Pancreas (tissue), 10 donors: ENCODE results near the gene IRF1. TPM values are rescaled to one million over a fixed set of nuclear protein-coding genes. Genes with fewer than 3 reads are reported as not detected.
"Not testable (repeated sequence)": the region's sequence is repeated elsewhere in the genome, so short reads cannot be mapped to it uniquely, and the experiment has no call there.

Experiments used
- ATAC-seq, 4 donors: fragments of 200-7000 bp; cut with Tn5 transposase; one replicate each; pipeline versions ENCODE4 v1.8.0 to v1.9.1; 2020; ENCODE audit warnings: mild to moderate bottlenecking in 4 of 4, moderate library complexity in 4 of 4
- DNase-seq, 6 donors: peaks; one replicate each; pipeline ENCODE4 v3.0.0-alpha.2; 2020
- FAIRE-seq: peaks from 2 replicates; lab custom pipeline; 2012; peaks lifted over from hg19 to GRCh38; lab: Jason Lieb, UNC
- H3K27ac ChIP-seq, 4 donors: fragments of 200-600 bp; sonication (generic); 1 replicate in 3 of 4; 2 replicates in 1 of 4; pipeline versions ENCODE4 v1.5.0 to v1.8.0; 2020
- H3K27me3 ChIP-seq, 4 donors: fragments of 200-600 bp; one replicate each; pipeline ENCODE4 v1.8.0; 2021
- H3K36me3 ChIP-seq, 3 donors: fragments of 200-600 bp; sonication (generic) in 1 of 3; one replicate each; pipeline versions ENCODE4 v1.5.0 to v1.8.0; 2020 to 2021
- H3K4me1 ChIP-seq, 3 donors: fragments of 200-600 bp; one replicate each; pipeline ENCODE4 v1.8.0; 2021
- H3K4me3 ChIP-seq, 4 donors: fragments of 200-600 bp; sonication (generic) in 2 of 4; one replicate each; pipeline versions ENCODE4 v1.5.0 to v1.8.0; 2020 to 2021
- H3K9me3 ChIP-seq, 4 donors: fragments of 200-600 bp; one replicate each; pipeline ENCODE4 v1.8.0; 2021
- WGBS, 2 donors: extraction: QIAGEN DNeasy Blood & Tissue Kit; methylation state at CpG; one replicate each; pipeline ENCODE4 v1.1.7; 2013; 5-methylcytosine and 5-hydroxymethylcytosine counted together
- intact Hi-C, 3 donors: fragments of 100-400 bp; cut with DNase I; formaldehyde crosslinking; loops; one replicate each; pipeline versions ENCODE4 v1.11.1 to v1.14.2; 2022
- polyA plus RNA-seq, 2 donors: library from polyadenylated mRNA; stranded (reverse); fragments of 200-250 nt; gene quantifications; one replicate each; pipeline ENCODE4 v1.2.3, GENCODE V29; 2013
- total RNA-seq, 6 donors: library from RNA; stranded (reverse); fragmentation: NEBNext Ultra II Directional in 4 of 6; extraction: Animal tissue kit (Norgen Biotek cat#: 25700) in 4 of 6; gene quantifications; one replicate each; pipeline versions ENCODE4 v1.2.1 to v1.2.4, GENCODE V29; 2021 to 2023
- TF ChIP-seq, protein P1 (sequence below), 4 donors: fragments of 200-600 bp; sonication (generic) in 3 of 4; IDR thresholded peaks; one replicate each; pipeline versions ENCODE4 v1.5.0 to v1.8.0; 2021; ENCODE audit warnings: antibody characterized with exemption in 4 of 4
- donor health status: healthy with polysubstance abuse.
- donor health status: DM: no; HTN: no; CAD: no; lungs with moderate emphysema.
- donor health status: DM: no; HTN: no; CAD: no.
- donor health status: control.
- donor health status: control.
- donor health status: Bipolar disorder and iron deficiency.
- donor health status: DM: yes; HTN: yes; CAD: no.
- donor health status: DM: no; HTN: no; CAD: no.
- donor health status: DM: no; HTN: no; CAD: no.
- donor health status: DM: yes; HTN: yes; CAD: no.

The IRF1 gene
- total and polyA plus RNA-seq, 8 donors = 7.0 to 30.8 (median 11.1) TPM

DNA sequence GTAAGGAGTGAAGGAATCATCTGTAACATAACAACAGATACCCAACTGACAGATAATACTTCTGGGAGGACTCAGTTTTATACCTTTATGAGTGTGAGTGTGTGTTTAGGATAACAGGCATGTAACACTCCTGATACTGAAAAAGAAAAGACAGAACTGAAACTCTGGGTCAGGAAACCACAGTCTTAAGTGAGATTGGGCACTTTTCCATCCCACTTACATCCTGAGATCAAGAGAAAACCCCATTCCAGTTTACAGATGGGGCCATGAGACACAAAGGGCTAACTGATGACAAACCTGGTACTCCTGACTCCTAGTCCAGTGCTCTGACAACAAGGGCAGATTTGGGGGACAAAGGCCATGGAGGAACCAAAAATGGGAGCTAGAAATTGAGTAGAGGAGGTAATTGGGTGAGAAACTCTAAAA lies 34.7 kb upstream of the IRF1 start:
- H3K4me1 ChIP-seq = no peaks in the 10 kb centered on the region
- no peak overlapping the region for H3K27ac ChIP-seq
- no peaks in the 10 kb centered on the region for H3K9me3 ChIP-seq
- no peaks in the 10 kb centered on the region for H3K27me3 ChIP-seq
- H3K36me3 ChIP-seq = no peaks in the 10 kb centered on the region
- no peak for DNase-seq
- ATAC-seq = no peak
- TF ChIP-seq, protein P1, sequence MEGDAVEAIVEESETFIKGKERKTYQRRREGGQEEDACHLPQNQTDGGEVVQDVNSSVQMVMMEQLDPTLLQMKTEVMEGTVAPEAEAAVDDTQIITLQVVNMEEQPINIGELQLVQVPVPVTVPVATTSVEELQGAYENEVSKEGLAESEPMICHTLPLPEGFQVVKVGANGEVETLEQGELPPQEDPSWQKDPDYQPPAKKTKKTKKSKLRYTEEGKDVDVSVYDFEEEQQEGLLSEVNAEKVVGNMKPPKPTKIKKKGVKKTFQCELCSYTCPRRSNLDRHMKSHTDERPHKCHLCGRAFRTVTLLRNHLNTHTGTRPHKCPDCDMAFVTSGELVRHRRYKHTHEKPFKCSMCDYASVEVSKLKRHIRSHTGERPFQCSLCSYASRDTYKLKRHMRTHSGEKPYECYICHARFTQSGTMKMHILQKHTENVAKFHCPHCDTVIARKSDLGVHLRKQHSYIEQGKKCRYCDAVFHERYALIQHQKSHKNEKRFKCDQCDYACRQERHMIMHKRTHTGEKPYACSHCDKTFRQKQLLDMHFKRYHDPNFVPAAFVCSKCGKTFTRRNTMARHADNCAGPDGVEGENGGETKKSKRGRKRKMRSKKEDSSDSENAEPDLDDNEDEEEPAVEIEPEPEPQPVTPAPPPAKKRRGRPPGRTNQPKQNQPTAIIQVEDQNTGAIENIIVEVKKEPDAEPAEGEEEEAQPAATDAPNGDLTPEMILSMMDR (IDR thresholded peaks at IDR 0.05) = no peak
- no peak overlapping the region for H3K4me3 ChIP-seq
- no peak for FAIRE-seq
- intact Hi-C loops = loop anchor here in 1 of 3 donors (10.0 kb wide), 1 partner anchor 299 kb away; no protein-coding TSS in a partner anchor

DNA sequence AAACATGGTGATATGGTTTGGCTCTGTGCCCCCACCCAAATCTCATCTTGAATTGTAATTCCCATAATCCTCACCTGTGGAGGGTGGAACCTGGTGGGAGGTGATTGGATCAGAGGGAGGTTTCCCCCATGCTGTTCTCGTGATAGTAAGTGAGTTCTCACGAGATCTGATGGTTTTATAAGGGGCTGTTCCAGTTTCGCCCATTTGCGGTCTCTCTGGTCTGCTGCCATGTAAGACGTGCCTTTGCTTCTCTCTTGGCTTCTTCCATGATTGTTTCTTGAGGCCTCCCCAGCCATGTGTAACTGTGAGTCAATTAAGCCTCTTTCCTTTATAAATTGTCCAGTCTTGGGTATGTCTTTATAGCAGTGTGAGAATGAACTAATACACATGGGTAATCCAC lies 34.3 kb upstream of the IRF1 start:
- 83 to 87% methylated on average over 5 of the region's 5 CpGs for WGBS, 2 donors
- intact Hi-C loops = loop anchor here in 1 of 3 donors (10.0 kb wide), 1 partner anchor 300 kb away; no protein-coding TSS in a partner anchor
- H3K27ac ChIP-seq, DNase-seq, H3K4me1 ChIP-seq, H3K9me3 ChIP-seq, H3K4me3 ChIP-seq, H3K36me3 ChIP-seq, ATAC-seq, H3K27me3 ChIP-seq, FAIRE-seq: not testable (repeated sequence)

GRCh38 chr5:132522067-132522466 lies 31.5 kb upstream of the IRF1 start:
- H3K9me3 ChIP-seq, H3K4me1 ChIP-seq, ATAC-seq, H3K36me3 ChIP-seq, FAIRE-seq, DNase-seq, H3K27ac ChIP-seq, H3K27me3 ChIP-seq, H3K4me3 ChIP-seq: not testable (repeated sequence)
- intact Hi-C loops = loop anchor here in 1 of 3 donors (10.0 kb wide), 1 partner anchor 303 kb away; no protein-coding TSS in a partner anchor
- 90 to 100% methylated on average over 1 of the region's 1 CpG for WGBS, 2 donors

DNA sequence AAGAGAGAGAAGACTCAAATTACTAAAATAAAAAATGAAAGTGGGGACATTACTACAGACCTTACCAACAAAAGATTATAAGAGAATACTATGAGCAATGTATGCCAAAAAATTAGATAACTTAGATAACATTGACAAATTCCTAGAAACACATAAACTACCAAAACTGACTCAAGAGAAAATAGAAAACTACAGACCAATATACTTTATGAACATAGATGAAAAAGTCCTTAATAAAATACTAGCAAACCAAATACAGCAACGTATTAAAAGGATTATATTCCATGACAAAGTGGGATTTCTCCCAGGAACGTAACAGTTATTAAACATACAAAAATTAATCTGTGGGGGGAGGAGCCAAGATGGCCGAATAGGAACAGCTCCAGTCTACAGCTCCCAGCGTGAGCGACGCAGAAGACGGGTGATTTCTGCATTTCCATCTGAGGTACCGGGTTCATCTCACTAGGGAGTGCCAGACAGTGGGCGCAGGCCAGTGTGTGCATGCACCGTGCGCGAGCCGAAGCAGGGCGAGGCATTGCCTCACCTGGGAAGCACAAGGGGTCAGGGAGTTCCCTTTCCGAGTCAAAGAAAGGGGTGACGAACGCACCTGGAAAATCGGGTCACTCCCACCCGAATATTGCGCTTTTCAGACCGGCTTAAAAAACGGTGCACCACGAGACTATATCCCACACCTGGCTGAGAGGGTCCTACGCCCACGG lies 23.2 kb upstream of the IRF1 start:
- H3K36me3 ChIP-seq, H3K27me3 ChIP-seq, H3K4me3 ChIP-seq, intact Hi-C loops, H3K9me3 ChIP-seq, DNase-seq, ATAC-seq, FAIRE-seq, H3K27ac ChIP-seq, H3K4me1 ChIP-seq: not testable (repeated sequence)
- 88 to 90% methylated on average over 8 to 22 of the region's 25 CpGs for WGBS, 2 donors

DNA sequence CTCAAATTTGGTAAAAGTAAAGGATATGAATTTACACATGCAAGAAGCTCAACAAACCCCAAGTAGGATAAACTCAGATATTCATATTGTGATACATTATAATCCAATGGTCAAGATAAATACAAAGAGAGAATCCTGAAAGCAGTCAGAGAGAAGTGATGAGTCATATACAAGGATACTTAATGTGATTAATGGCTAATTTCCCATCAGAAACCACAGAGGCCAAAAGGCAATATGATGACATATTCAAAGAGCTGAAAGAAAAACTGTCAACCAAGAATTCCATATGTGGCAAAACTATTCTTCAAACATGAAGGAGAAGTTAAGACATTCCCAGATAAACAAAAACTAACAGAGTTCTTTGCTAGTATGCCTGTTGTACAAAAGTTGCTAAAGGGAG lies 19.5 kb upstream of the IRF1 start:
- TF ChIP-seq, protein P1 (IDR thresholded peaks at IDR 0.05) = no peak
- Histone ChIP-seq H3K27me3 (no peaks in the 10 kb centered on the region), H3K4me3 (no peak overlapping the region), H3K36me3 (no peaks in the 10 kb centered on the region), H3K9me3 (peaks cover 0 to 4% (median 0%) of the 10 kb centered on the region in 4 donors), H3K27ac (no peak overlapping the region), H3K4me1 (no peaks in the 10 kb centered on the region)
- no peak for FAIRE-seq
- no peak for ATAC-seq
- intact Hi-C loops = no loop called here
- DNase-seq = no peak

DNA sequence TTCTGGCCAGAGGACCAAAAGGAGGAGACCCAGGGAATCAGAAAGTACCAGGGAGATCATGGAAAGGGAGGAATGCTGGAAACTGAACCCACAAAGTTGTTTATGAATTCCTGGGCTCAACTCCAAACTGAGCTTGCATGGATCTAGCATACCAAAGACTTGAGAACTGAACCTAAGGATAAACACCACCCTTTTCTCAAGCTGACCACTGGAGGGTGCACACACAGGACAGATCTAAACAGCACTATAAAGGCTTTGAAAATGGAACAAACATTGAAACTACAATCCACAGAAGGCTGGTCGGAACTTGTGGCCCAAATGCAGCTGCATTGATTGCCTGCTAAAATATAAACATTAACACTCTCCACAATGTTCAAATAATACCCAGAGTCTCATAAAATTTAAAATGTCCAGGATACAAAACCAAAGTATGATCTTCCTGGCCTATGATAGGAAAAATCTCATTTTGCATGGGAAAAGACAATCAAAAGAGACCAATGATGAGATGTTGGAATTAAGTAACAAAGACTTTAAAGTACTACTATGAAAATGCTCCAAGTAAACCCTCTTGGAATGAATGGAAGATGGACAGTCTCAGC lies 15.6 kb upstream of the IRF1 start:
- FAIRE-seq (no peak), ATAC-seq (peak in 3 of 4 donors; percentile 33 to 54 (median 52)), DNase-seq (no peak)
- TF ChIP-seq, protein P1 (IDR thresholded peaks at IDR 0.05) = peak in 3 of 4 donors; percentile 13 to 23 (median 14)
- H3K9me3 ChIP-seq = peaks cover 0 to 4% (median 0%) of the 10 kb centered on the region in 4 donors
- H3K27me3 ChIP-seq = no peaks in the 10 kb centered on the region
- H3K4me1 ChIP-seq = peaks cover 14 to 17% (median 14%) of the 10 kb centered on the region in 3 donors
- no peak overlapping the region for H3K27ac ChIP-seq
- WGBS, 2 donors = 47 to 71% methylated on average over 1 of the region's 1 CpG
- no peaks in the 10 kb centered on the region for H3K36me3 ChIP-seq
- no peak overlapping the region for H3K4me3 ChIP-seq
- intact Hi-C loops = loop anchor here in 1 of 3 donors (10.0 kb wide), 1 partner anchor 121 kb away; no protein-coding TSS in a partner anchor
